Fibroblast of pulmonary artery (primary cell): ENCODE results near the gene IFFO2.

Source experiments
- DNase-seq: peaks from one replicate; pipeline ENCODE4 v3.0.0-alpha.2; 2010; ENCODE audit warnings: low read depth
- H3K4me3 ChIP-seq: replicated peaks from 2 replicates; pipeline ENCODE4 v1.5.1; 2011; ENCODE audit warnings: low read depth, mild to moderate bottlenecking, control low read depth, low read length, moderate library complexity
- CTCF ChIP-seq: IDR thresholded peaks from 2 replicates; pipeline ENCODE4 v1.5.1; 2011; ENCODE audit warnings: mild to moderate bottlenecking, control low read depth, low read length, inconsistent platforms; ENCODE audit errors: missing control alignments

Gene IFFO2

GRCh38 chr1:18963968-18964367 is 7.5 kb upstream of the IFFO2 start:
- no peak for TF ChIP-seq CTCF

GRCh38 chr1:18962855-18963737 is 6.6 kb upstream of the IFFO2 start:
- no peak overlapping the region for H3K4me3 ChIP-seq
- DNase-seq = no peak
- TF ChIP-seq CTCF = no peak

More at GRCh38 chr1:18963968-18964367, 7.5 kb upstream of the IFFO2 start:
- no peak for DNase-seq
- no peak overlapping the region for H3K4me3 ChIP-seq

- no peak overlapping the region for H3K4me3 ChIP-seq
- TF ChIP-seq CTCF = no peak
- DNase-seq = peak; percentile 37
Measured at GRCh38 chr1:18962121-18962721, 5.7 kb upstream of the IFFO2 start.

GRCh38 chr1:18960821-18961220 is 4.3 kb upstream of the IFFO2 start:
- DNase-seq = no peak
- no peak for TF ChIP-seq CTCF

GRCh38 chr1:18960409-18960808 is 3.9 kb upstream of the IFFO2 start:
- DNase-seq = no peak
- TF ChIP-seq CTCF = no peak
- H3K4me3 ChIP-seq = no peak overlapping the region

More at GRCh38 chr1:18960821-18961220, 4.3 kb upstream of the IFFO2 start:
- H3K4me3 ChIP-seq = no peak overlapping the region

- no peak overlapping the region for H3K4me3 ChIP-seq
- no peak for TF ChIP-seq CTCF
- DNase-seq = no peak
Measured at GRCh38 chr1:18959591-18959990, 3.1 kb upstream of the IFFO2 start.
